ENCODE measurements around the gene PSMD11. TPM values are rescaled to one million over a fixed set of nuclear protein-coding genes. Genes with fewer than 3 reads are reported as not detected.
A peak's percentile ranks its signal among the peaks of the same experiment; 100 is the strongest.

The PSMD11 gene
- total RNA-seq, 2 donors from 2014 or later: 42.0 to 51.9 TPM

- ATAC-seq (ENCODE audit: insufficient number of reproducible peaks, low FRiP score, low read depth) (no peak), DNase-seq (ENCODE audit: low spot score) (no peak)
- Histone ChIP-seq H3K4me3 (no peak overlapping the region), H3K4me1 (ENCODE audit: control insufficient read depth in 1 of 2, low read depth in 2 of 2) (no peaks in the 10 kb centered on the region), H3K27ac (no peak overlapping the region), H3K9me3 (no peaks in the 10 kb centered on the region), H3K36me3 (peaks cover 46% of the 10 kb centered on the region), H3K27me3 (replicated peaks; ENCODE audit: insufficient read depth) (no peaks in the 10 kb centered on the region)
- TF ChIP-seq CTCF (IDR thresholded peaks at IDR 0.05): peak; percentile 48
Measured at GRCh38 chr17:32461853-32462617, 17.7 kb downstream of the PSMD11 start.

DNA sequence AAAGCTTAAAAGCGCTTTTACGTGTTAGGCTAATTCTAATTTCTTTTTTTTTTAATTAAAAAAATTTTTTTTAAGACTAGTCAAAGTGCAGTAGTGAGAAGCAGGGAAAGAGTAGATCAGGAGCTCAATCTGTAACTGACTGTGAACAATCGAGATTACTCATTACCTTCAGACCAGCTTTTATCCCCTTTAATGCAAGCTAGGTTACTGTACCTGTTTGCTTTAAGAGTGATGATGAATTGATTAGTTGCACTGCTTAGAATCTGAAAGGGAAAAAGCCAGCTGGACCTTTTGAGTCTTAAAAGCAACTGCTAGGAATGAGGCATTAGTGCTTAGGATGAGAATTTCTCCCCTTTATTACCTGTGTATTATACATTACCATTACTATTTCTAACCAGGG is 19.0 kb downstream of the PSMD11 start:
- peaks cover 48% of the 10 kb centered on the region for H3K36me3 ChIP-seq
- TF ChIP-seq CTCF (IDR thresholded peaks at IDR 0.05): no peak
- no peak overlapping the region for H3K4me3 ChIP-seq
- H3K27ac ChIP-seq: no peak overlapping the region
- no peaks in the 10 kb centered on the region for H3K27me3 ChIP-seq (replicated peaks; ENCODE audit: insufficient read depth)
- no peak for ATAC-seq (ENCODE audit: insufficient number of reproducible peaks, low FRiP score, low read depth)
- no peaks in the 10 kb centered on the region for H3K4me1 ChIP-seq (ENCODE audit: control insufficient read depth in 1 of 2, low read depth in 2 of 2)
- no peak for DNase-seq (ENCODE audit: low spot score)
- H3K9me3 ChIP-seq: no peaks in the 10 kb centered on the region

DNA sequence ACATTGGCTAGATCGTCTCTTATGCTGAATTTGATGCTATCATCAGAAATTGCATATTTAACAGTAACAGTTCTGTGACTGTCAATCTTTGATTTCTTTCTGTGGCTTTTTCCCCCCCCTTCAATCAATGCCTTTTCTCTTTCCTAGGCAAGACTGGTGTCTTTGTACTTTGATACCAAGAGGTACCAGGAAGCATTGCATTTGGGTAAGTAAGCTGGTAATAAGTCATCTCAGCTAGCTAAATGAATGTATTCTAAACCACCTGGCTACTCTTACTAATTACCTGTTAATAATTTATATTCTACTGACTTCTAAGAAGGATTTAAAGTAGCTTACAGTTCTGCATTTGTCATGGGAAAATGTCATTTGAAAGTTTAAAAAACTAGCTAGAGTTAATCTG is 20.1 kb downstream of the PSMD11 start:
- DNase-seq (ENCODE audit: low spot score) (no peak), ATAC-seq (ENCODE audit: insufficient number of reproducible peaks, low FRiP score, low read depth) (no peak)
- Histone ChIP-seq H3K27me3 (replicated peaks; ENCODE audit: insufficient read depth) (no peaks in the 10 kb centered on the region), H3K4me3 (no peak overlapping the region), H3K36me3 (peaks cover 48% of the 10 kb centered on the region), H3K4me1 (ENCODE audit: control insufficient read depth in 1 of 2, low read depth in 2 of 2) (no peaks in the 10 kb centered on the region), H3K27ac (no peak overlapping the region), H3K9me3 (no peaks in the 10 kb centered on the region)
- TF ChIP-seq CTCF (IDR thresholded peaks at IDR 0.05): no peak

DNA sequence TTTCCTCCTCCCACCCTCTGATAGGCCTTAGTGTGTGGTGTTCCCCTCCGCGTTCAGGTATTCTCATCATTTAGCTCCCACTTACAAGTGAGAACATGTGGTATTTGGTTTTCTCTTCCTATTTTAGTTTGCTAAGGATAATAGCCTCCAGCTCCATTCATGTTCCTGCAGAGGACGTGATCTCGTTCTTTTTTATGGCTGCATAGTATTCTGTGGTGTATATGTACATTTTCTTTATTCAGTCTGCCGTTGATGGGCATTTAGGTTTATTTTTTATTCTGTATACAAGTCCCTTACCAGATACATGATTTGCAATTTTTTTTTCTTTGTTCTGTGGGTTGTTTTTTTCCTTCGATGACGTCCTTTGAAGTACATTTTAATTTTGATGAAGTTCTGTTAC is 23.6 kb downstream of the PSMD11 start:
- Histone ChIP-seq H3K36me3 (peaks cover 53% of the 10 kb centered on the region), H3K27ac (no peak overlapping the region), H3K4me3 (no peak overlapping the region), H3K27me3 (replicated peaks; ENCODE audit: insufficient read depth) (no peaks in the 10 kb centered on the region), H3K9me3 (no peaks in the 10 kb centered on the region), H3K4me1 (ENCODE audit: control insufficient read depth in 1 of 2, low read depth in 2 of 2) (no peaks in the 10 kb centered on the region)
- DNase-seq (ENCODE audit: low spot score) (no peak), ATAC-seq (ENCODE audit: insufficient number of reproducible peaks, low FRiP score, low read depth) (no peak)
- no peak for TF ChIP-seq CTCF (IDR thresholded peaks at IDR 0.05)

- Histone ChIP-seq H3K9me3 (no peaks in the 10 kb centered on the region), H3K36me3 (peaks cover 65% of the 10 kb centered on the region), H3K4me1 (ENCODE audit: control insufficient read depth in 1 of 2, low read depth in 2 of 2) (no peaks in the 10 kb centered on the region), H3K27me3 (replicated peaks; ENCODE audit: insufficient read depth) (no peaks in the 10 kb centered on the region), H3K27ac (no peak overlapping the region), H3K4me3 (no peak overlapping the region)
- no peak for ATAC-seq (ENCODE audit: insufficient number of reproducible peaks, low FRiP score, low read depth)
- TF ChIP-seq CTCF (IDR thresholded peaks at IDR 0.05): no peak
- no peak for DNase-seq (ENCODE audit: low spot score)
Measured at GRCh38 chr17:32470405-32471167, 26.3 kb downstream of the PSMD11 start.
